HepG2 (cell line): ENCODE results near the gene ARTN.

Source experiments
- CTCF ChIP-seq: sonication (generic); formaldehyde crosslinking; IDR thresholded peaks from 2 replicates; pipeline ENCODE4 v1.5.0; 2020; ENCODE audit warnings: mild to moderate bottlenecking, missing genetic modification reagents, moderate library complexity
- HOXA7 ChIP-seq: sonication (generic); formaldehyde crosslinking; IDR thresholded peaks from 2 replicates; pipeline ENCODE4 v1.8.1; 2022; ENCODE audit warnings: mild to moderate bottlenecking, missing genetic modification reagents, moderate library complexity
- SMC3 ChIP-seq: IDR thresholded peaks from 2 replicates; pipeline ENCODE4 v1.6.1; 2011; ENCODE audit warnings: low read length, improper control_type of control experiment
- ZKSCAN5 ChIP-seq: sonication (generic); formaldehyde crosslinking; IDR thresholded peaks from 2 replicates; pipeline ENCODE4 v1.5.1; 2020; ENCODE audit warnings: mild to moderate bottlenecking, missing genetic modification reagents

GRCh38 chr1:43971336-43971980 is 37.9 kb downstream of the ARTN start:
- no peak for TF ChIP-seq SMC3
- TF ChIP-seq HOXA7, result no peak
- no peak for TF ChIP-seq CTCF (CRISPR knock-in tag)
- no peak for TF ChIP-seq ZKSCAN5 (CRISPR knock-in tag)
